B cell (primary cell): ENCODE results near the gene ZNF718.

Experiments used
- EZH2 ChIP-seq: IDR thresholded peaks from 2 replicates; pipeline ENCODE4 v1.6.1; 2012; ENCODE audit warnings: borderline replicate concordance, low read depth, mild to moderate bottlenecking, moderate library complexity, low read length; ENCODE audit not compliant: insufficient read depth, poor library complexity, severe bottlenecking
- TF ChIP-seq, protein P1 (sequence below): fragments of 200-600 bp; IDR thresholded peaks from one replicate; pipeline ENCODE4 v1.8.0; 2022; ENCODE audit warnings: antibody characterized with exemption, mild to moderate bottlenecking

DNA sequence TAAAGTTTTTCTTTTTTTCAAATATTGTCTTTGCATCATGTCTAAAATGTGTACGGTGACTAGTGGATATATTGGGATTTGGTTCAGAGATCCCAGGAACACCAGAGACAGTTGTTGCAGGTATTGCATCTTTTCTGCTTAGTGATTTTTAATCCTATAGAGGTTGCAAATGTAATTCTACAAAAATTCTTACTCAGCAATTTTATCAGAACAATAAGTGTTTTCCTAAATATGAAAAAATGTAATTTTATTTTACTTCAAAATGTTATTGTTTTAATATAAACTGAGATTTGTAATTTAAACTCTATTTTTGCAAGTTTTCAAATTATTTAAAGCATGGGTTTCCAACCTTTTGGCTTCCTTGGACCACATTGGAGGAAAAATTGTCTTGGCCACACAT is 8.2 kb downstream of the ZNF718 start:
- TF ChIP-seq, protein P1, sequence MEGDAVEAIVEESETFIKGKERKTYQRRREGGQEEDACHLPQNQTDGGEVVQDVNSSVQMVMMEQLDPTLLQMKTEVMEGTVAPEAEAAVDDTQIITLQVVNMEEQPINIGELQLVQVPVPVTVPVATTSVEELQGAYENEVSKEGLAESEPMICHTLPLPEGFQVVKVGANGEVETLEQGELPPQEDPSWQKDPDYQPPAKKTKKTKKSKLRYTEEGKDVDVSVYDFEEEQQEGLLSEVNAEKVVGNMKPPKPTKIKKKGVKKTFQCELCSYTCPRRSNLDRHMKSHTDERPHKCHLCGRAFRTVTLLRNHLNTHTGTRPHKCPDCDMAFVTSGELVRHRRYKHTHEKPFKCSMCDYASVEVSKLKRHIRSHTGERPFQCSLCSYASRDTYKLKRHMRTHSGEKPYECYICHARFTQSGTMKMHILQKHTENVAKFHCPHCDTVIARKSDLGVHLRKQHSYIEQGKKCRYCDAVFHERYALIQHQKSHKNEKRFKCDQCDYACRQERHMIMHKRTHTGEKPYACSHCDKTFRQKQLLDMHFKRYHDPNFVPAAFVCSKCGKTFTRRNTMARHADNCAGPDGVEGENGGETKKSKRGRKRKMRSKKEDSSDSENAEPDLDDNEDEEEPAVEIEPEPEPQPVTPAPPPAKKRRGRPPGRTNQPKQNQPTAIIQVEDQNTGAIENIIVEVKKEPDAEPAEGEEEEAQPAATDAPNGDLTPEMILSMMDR: no peak
- TF ChIP-seq EZH2: no peak
